Breast epithelium (tissue), 4 donors: ENCODE measurements around the gene FAT4. TPM values are rescaled to one million over a fixed set of nuclear protein-coding genes. Genes with fewer than 3 reads are reported as not detected.

Source experiments
- DNase-seq, 2 donors: peaks; one replicate each; pipeline ENCODE4 v3.0.0-alpha.2; 2019; ENCODE audit warnings: low spot score in 2 of 2
- H3K27ac ChIP-seq, 2 donors: fragments of 200-600 bp; sonication (generic) in 1 of 2; one replicate each; pipeline ENCODE4 v1.5.1; 2016 to 2019; ENCODE audit warnings: mild to moderate bottlenecking in 1 of 2
- H3K27me3 ChIP-seq, 2 donors: fragments of 200-600 bp; sonication (generic) in 1 of 2; one replicate each; pipeline versions ENCODE4 v1.5.1 to v1.6.0; 2017 to 2019; ENCODE audit warnings: control low read depth in 1 of 2, mild to moderate bottlenecking in 1 of 2
- H3K36me3 ChIP-seq: fragments of 200-600 bp; one replicate; pipeline ENCODE4 v1.5.1; 2019
- H3K4me1 ChIP-seq, 2 donors: fragments of 200-600 bp; sonication (generic); one replicate each; pipeline ENCODE4 v1.5.1; 2016 to 2019; ENCODE audit warnings: control low read depth in 1 of 2
- H3K4me3 ChIP-seq, 3 donors: fragments of 200-600 bp; sonication (generic); 1 replicate in 2 of 3; 2 replicates in 1 of 3; pipeline ENCODE4 v1.5.1; 2016 to 2019; ENCODE audit warnings: mild to moderate bottlenecking in 3 of 3, moderate library complexity in 2 of 3
- H3K9me3 ChIP-seq, 2 donors: fragments of 200-600 bp; sonication (generic) in 1 of 2; one replicate each; pipeline ENCODE4 v1.5.1; 2016 to 2019; ENCODE audit warnings: control low read depth in 1 of 2
- CTCF ChIP-seq, 3 donors: fragments of 450-650 bp; IDR thresholded peaks; one replicate each; pipeline ENCODE4 v1.5.1; 2016 to 2017; ENCODE audit warnings: antibody characterized with exemption in 3 of 3, mild to moderate bottlenecking in 3 of 3, moderate library complexity in 3 of 3
- POLR2A ChIP-seq: fragments of 450-650 bp; IDR thresholded peaks from one replicate; pipeline ENCODE4 v1.6.1; 2016; ENCODE audit warnings: antibody characterized with exemption, mild to moderate bottlenecking, moderate library complexity
- POLR2AphosphoS5 ChIP-seq, 3 donors: sonication (generic); formaldehyde crosslinking; IDR thresholded peaks; one replicate each; pipeline ENCODE4 v1.6.1; 2017; ENCODE audit warnings: antibody characterized with exemption in 3 of 3
- intact Hi-C: fragments of 100-400 bp; cut with DNase I; formaldehyde crosslinking; loops from one replicate; pipeline ENCODE4 v1.15.1; 2023; ENCODE audit warnings: low total_unique reads
- total RNA-seq, 3 donors: library from RNA; depleted of rRNA; stranded (reverse); fragments of >200 nt; gene quantifications; one replicate each; pipeline ENCODE4 v1.1.0, GENCODE V29; 2016

FAT4 gene
- total RNA-seq, 3 donors from 2014 or later, result 10.7 to 25.1 (median 13.4) TPM

GRCh38 chr4:125346616-125347015 is 31.9 kb downstream of the FAT4 start:
- Histone ChIP-seq H3K36me3 (no peaks in the 10 kb centered on the region), H3K4me1 (no peaks in the 10 kb centered on the region), H3K27me3 (no peaks in the 10 kb centered on the region), H3K4me3 (no peak overlapping the region), H3K27ac (no peak overlapping the region), H3K9me3 (no peaks in the 10 kb centered on the region)
- intact Hi-C loops, result no loop called here
- TF ChIP-seq POLR2A, result no peak
- TF ChIP-seq POLR2AphosphoS5 (IDR thresholded peaks at IDR 0.05), result no peak
- no peak for TF ChIP-seq CTCF (IDR thresholded peaks at IDR 0.05)
- no peak for DNase-seq

DNA sequence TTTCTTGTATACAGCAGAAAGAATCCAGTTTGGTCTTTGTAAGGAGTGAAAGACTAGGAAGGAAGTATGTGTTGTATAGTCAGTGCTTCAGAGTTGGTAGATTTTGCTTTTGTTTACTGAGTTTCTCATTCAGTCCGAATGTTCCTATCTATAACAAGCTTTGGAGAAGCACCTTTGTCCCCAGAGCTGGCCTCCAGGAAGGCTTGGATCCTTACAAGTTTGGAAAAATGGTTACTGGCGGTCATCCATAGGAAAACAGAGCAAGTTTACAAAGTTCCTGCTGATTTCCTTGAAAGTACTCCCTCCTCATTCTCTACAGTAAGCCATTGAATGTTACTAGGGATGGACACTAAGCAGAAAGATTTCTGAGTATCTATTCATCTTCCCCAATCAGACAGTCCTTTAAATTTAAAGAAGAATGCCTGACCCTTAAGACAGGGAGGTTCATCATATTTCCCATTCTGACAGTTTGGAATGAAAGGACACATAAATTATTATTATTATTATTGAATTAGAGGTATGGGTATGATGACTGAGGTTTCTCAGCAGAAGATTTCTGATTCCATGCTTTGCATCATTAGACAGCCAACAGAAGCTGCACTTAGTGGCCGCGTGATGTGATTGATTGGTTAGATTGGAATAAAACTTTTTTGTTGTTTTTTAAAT is 35.8 kb downstream of the FAT4 start:
- DNase-seq, result no peak
- Histone ChIP-seq H3K4me1 (no peaks in the 10 kb centered on the region), H3K36me3 (no peaks in the 10 kb centered on the region), H3K4me3 (no peak overlapping the region), H3K9me3 (no peaks in the 10 kb centered on the region), H3K27ac (no peak overlapping the region), H3K27me3 (no peaks in the 10 kb centered on the region)
- TF ChIP-seq POLR2A (no peak), POLR2AphosphoS5 (IDR thresholded peaks at IDR 0.05) (no peak), CTCF (IDR thresholded peaks at IDR 0.05) (no peak)
- intact Hi-C loops, result no loop called here

DNA sequence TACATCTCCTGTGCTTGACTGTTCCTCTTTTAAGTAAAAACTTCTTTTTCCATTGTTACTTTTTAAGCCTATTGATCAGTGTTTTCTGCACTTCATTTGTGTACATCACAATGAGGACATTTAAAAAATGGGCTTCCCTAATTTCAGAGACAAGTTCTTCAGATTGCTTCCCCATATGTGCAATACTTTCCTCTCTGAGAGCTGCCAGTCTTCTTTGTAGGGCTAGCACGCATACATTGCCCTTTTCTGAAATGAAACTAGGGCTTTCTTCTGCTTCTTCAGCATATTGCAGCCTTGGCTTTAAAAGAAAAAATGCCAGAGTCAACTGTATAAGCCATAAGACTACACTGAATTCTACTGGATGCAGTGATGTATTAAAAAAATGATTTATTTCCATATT is 37.8 kb downstream of the FAT4 start:
- no peak for TF ChIP-seq CTCF (IDR thresholded peaks at IDR 0.05)
- no peak for TF ChIP-seq POLR2AphosphoS5 (IDR thresholded peaks at IDR 0.05)
- TF ChIP-seq POLR2A, result no peak
- Histone ChIP-seq H3K27me3 (no peaks in the 10 kb centered on the region), H3K9me3 (no peaks in the 10 kb centered on the region), H3K4me3 (no peak overlapping the region), H3K36me3 (no peaks in the 10 kb centered on the region), H3K27ac (no peak overlapping the region), H3K4me1 (no peaks in the 10 kb centered on the region)
- intact Hi-C loops, result no loop called here
- DNase-seq, result no peak

GRCh38 chr4:125353131-125353530 is 38.4 kb downstream of the FAT4 start:
- H3K4me1 ChIP-seq, result no peaks in the 10 kb centered on the region
- H3K4me3 ChIP-seq, result no peak overlapping the region
- TF ChIP-seq POLR2AphosphoS5 (IDR thresholded peaks at IDR 0.05) (no peak), POLR2A (no peak), CTCF (IDR thresholded peaks at IDR 0.05) (no peak)
- H3K27me3 ChIP-seq, result no peaks in the 10 kb centered on the region
- no peak for DNase-seq
- H3K27ac ChIP-seq, result no peak overlapping the region
- intact Hi-C loops, result no loop called here
- H3K36me3 ChIP-seq, result no peaks in the 10 kb centered on the region
- no peaks in the 10 kb centered on the region for H3K9me3 ChIP-seq

DNA sequence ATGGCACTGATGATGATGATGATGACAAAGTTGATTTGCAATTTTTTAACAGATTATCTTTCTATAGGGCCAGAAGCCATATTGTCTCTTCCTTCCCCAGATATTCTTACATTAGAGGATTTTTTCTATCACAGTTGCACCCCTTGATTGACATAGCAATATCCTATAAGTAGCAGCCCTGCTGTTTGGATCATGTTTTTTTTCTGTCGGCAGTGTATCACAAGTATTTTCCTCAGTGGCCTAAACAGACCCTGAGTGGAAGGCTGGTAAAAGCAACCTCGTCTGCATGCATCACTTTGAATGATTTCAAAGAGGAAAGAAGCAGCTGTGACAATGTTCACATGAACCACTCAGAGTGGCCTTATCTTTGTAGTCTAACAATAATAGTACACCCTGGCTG is 41.0 kb downstream of the FAT4 start:
- Histone ChIP-seq H3K9me3 (no peaks in the 10 kb centered on the region), H3K4me3 (no peak overlapping the region), H3K27ac (no peak overlapping the region), H3K4me1 (no peaks in the 10 kb centered on the region), H3K36me3 (no peaks in the 10 kb centered on the region), H3K27me3 (no peaks in the 10 kb centered on the region)
- intact Hi-C loops, result no loop called here
- no peak for TF ChIP-seq POLR2AphosphoS5 (IDR thresholded peaks at IDR 0.05)
- no peak for TF ChIP-seq CTCF (IDR thresholded peaks at IDR 0.05)
- no peak for TF ChIP-seq POLR2A
- DNase-seq, result no peak
